ENCODE measurements around the gene SFXN2.
"Not testable (repeated sequence)": the region's sequence is repeated elsewhere in the genome, so short reads cannot be mapped to it uniquely, and the experiment has no call there.

The SFXN2 gene

DNA sequence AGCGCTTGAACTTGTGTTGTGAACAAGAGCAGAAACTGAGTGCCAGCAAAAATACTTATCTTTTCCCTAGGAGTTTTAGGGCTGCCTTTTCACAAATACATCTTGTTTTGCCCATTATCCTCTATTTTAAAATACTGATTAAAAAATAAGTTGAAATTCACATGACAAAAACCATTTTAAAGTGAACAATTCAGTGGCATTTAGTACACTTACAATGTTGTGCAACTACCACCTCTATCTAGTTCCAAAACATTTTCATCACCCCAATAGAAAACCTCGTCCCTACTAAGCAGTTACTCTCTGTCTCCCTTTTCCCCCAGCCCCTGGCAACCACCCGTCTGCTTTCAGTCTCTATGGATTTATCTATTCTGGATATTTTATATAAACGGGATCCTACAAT lies 30.7 kb downstream of the SFXN2 start:
- in situ Hi-C loops (cut with MboI; ENCODE audit: low sequenced_read_pairs): loop anchor here (25.0 kb wide), 1 partner anchor 317 kb away; no protein-coding TSS in a partner anchor

DNA sequence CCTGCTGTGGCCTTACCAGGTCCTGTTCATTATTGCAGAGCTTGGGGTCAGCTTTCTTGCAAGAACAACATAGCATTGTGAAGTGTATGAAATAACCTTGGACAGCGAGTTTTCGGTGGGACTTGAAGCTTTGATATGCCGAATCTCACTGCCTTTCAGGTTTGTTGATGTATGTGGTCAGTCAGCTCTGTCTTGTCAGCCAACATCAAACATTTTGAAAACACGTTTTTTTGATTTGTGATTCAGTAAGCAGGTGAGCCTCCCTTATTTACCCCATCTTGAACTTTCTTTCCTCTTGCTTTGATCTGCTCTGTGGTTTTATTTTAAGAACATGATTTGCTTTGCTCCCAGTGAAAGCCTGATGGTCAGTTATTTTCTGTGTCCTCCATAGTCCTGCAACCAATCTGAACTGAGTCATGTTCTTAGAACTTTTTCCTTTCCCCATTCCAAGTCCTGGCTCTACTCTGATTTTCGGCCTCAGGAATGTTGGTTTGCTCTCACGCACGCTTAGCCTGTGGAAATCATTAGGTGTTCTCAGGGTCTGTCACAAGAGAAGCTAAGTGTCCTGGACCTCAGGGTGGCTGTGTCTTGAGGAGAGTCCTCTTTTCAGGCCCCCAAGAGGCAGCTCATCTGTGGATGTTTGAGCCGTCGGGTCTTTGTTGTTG lies 38.0 kb downstream of the SFXN2 start:
- in situ Hi-C loops (cut with MboI; ENCODE audit: low sequenced_read_pairs): no loop called here

DNA sequence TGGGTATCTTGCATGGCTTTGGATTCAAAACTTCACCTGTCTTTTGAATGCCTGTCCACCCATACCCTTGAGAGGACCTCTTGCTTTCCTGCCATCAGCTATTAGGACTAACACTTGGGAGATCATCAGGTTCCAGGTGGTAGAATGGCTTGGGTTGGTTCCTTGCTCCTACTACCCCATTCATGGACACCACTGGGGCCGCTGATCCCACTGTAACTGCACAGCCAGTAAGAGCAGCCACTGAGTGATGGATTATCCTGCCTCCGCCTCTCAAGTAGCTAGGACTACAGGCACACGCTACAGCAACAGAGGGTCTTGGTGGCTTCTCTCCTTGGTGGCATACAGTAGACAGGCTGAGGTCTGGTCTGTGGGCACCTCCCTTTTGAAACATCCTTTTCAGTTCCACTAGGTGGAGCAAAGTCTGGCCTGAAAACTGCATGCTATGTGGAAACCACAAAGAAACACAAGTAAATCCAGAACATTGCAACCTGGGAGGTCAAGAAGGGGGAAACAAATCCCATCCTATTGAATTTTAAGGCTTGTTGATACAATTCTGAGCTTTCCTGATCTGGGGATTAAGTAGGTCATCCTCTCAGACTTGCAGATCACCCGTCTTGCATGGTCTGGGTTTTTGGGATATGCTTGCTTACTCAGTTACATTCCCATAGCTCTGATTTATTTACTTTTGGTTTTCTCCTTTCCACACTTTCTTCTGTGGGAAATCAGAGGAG lies 38.7 kb downstream of the SFXN2 start:
- in situ Hi-C loops (cut with MboI; ENCODE audit: low sequenced_read_pairs): no loop called here

GRCh38 chr10:102753718-102754117 lies 39.3 kb downstream of the SFXN2 start:
- in situ Hi-C loops (cut with MboI; ENCODE audit: low sequenced_read_pairs): no loop called here

DNA sequence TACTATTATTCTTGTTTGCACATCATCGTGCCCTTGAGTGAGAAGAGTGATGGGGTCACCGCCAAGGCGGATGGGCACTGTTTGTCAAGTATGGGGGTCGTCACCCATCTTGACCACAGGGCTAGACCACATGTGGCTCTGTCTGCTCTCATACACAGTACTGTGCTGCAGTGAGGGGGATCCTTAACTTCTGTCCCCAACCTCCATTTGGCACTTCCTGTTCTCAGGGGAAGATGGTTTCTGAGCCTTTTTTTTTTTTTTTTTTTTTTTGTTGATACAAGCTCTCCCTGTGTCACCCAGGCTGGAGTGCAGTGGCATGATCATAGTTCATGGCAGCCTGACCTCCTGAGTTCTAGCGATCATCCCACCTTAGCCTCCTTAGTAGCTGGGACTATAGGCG lies 42.9 kb downstream of the SFXN2 start:
- in situ Hi-C loops (cut with MboI; ENCODE audit: low sequenced_read_pairs): no loop called here

DNA sequence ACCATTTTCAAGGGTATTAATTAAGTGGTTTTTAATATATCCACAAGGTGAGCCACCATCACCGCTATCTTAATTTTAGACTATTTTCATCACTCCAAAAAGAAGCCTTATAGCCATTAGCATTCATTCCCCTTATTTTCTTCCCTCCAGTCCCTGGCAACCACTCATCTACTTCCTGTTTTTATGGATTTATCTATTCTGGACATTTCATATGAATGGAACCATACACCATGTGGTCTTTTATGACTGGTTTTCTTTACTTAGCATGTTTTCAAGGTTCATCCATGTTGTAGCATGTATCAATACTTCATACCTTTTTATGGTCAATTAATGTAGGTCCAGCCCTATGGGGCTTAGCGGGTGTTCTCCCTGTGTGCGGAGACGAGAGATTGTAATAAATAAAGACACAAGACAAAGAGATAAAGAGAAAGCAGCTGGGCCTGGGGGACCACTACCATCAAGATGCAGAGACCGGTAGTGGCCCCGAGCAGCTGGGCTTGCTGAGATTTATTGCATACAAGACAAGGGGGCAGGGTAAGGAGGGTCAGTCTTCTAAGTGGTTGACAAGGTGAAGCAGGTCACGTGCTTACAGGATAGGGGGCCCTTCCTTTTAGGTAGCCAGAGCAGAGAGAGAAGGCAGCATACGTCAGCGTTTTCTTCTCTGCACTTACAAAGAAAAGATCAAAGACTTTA lies 44.0 kb downstream of the SFXN2 start:
- in situ Hi-C loops (cut with MboI; ENCODE audit: low sequenced_read_pairs): no loop called here

DNA sequence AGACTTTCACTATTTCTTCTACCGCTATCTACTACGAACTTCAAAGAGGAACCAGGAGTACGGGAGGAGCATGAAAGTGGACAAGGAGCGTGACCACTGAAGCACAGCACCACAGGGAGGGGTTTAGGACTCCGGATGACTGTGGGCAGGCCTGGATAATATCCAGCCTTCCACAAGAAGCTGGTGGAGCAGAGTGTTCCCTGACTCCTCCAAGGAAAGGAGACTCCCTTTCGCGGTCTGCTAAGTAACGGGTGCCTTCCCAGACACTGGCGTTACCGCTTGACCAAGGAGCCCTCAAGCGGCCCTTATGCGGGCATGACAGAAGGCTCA lies 44.5 kb downstream of the SFXN2 start:
- in situ Hi-C loops (cut with MboI; ENCODE audit: low sequenced_read_pairs): not testable (repeated sequence)

- in situ Hi-C loops (cut with MboI; ENCODE audit: low sequenced_read_pairs): no loop called here
These were observed 45.2 kb downstream of the SFXN2 start for GRCh38 chr10:102759497-102760210.

- in situ Hi-C loops (cut with MboI; ENCODE audit: low sequenced_read_pairs): no loop called here
These were observed 47.5 kb downstream of the SFXN2 start for GRCh38 chr10:102761981-102762380.

DNA sequence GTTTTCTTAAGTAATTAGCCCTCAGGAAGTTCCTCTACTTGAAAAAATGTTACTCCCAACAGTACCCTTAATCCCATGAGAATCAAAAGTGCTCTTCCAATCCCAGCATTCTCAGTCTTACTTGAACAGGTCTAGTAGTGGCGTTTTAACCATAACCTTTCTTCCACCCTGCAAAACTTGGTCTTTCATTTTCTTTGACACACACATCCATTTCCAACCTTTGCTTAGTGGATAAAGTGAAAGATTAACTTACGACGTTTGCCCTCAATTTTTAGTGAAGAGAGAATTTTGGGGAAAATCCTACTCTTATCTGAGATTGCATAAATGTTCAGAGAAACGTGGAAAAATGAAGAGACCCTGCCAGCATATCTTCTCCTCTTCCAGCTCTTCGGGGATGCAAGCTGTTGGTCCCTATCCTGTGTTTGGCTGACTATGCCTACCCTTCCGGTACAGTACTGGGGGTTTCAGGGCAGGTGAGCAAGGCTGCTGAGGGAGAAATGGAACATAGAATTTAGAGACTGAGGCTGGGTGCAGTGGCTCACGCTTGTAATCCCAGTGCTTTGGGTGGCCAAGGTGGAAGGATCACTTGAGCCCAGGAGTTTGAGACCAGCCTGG lies 48.1 kb downstream of the SFXN2 start:
- in situ Hi-C loops (cut with MboI; ENCODE audit: low sequenced_read_pairs): no loop called here

- in situ Hi-C loops (cut with MboI; ENCODE audit: low sequenced_read_pairs): no loop called here
These were observed 48.7 kb downstream of the SFXN2 start for GRCh38 chr10:102763037-102763607.

GRCh38 chr10:102764470-102765161 lies 50.2 kb downstream of the SFXN2 start:
- in situ Hi-C loops (cut with MboI; ENCODE audit: low sequenced_read_pairs): no loop called here

DNA sequence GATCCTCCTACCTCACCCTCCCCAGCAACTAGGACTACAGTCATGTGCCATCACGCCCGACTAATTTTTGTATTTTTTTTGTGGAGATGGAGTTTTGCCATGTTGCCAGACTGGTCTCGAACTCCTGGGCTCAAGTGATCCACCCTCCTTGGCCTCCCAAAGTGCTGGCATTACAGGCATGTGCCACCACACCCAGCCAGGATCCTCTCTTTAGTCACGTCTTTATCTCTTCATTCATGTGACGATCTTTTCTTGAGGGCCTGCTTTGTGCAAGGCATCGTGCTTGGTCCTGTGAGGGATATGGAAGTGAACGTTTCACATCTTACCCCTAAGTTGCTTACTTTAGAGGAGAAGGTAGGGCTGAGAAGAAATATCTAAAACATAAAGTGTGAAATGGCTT lies 50.9 kb downstream of the SFXN2 start:
- in situ Hi-C loops (cut with MboI; ENCODE audit: low sequenced_read_pairs): no loop called here

DNA sequence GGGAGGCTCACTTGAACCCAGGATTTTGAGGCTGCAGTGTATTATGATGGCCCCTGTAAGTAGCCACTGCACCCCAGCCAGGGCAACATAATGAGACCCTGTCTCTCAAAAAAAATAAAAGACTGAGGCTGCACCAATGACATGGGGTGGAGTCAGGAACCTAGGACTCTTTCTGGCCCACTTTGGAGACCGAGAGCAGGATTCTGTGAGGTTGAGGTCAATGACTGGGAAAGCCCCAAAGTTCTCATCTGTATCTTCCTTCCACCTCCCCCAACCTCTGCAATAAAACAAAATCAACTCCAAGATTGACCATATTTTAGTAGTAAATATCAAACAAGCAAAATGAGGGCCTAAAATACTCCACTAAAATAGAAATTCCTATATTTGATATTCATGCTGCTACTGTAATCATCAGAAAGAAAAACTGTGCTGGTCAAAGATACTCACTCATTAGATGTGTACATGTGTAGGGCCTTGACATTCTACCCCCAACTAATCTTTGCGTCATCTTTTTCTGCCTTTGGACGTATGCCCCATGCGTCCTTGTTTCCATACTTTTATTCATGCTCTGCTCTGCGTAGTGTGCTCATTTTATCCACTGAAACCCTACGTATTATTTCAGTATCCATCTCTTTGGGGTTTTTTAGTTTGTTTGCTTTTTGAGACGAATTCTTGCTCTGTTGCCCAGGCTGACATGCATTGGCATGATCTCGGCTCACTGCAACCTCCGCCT lies 53.2 kb downstream of the SFXN2 start:
- in situ Hi-C loops (cut with MboI; ENCODE audit: low sequenced_read_pairs): no loop called here

- in situ Hi-C loops (cut with MboI; ENCODE audit: low sequenced_read_pairs): no loop called here
These were observed 55.1 kb downstream of the SFXN2 start for GRCh38 chr10:102769375-102770107.

DNA sequence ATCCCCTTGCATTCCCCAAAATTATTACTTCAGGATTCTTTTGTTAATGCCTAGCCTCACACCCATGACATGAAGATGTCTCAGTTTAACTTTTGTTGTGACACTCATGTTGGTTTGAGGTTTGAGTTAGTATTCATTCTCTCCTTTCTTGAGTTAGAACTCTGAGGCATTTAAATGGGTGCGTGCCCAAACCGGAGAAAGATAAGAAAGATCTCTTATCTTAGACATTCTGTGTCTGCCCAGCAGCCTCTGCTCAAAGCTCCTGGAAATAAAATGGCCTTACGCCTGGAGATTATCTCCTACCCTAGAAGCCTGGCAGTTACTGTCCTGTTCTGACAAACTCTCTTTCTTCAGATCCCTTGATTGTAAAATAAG lies 55.7 kb downstream of the SFXN2 start:
- in situ Hi-C loops (cut with MboI; ENCODE audit: low sequenced_read_pairs): no loop called here

- in situ Hi-C loops (cut with MboI; ENCODE audit: low sequenced_read_pairs): no loop called here
These were observed 56.4 kb downstream of the SFXN2 start for GRCh38 chr10:102770792-102771191.

- in situ Hi-C loops (cut with MboI; ENCODE audit: low sequenced_read_pairs): no loop called here
These were observed 58.9 kb downstream of the SFXN2 start for GRCh38 chr10:102773320-102773719.

DNA sequence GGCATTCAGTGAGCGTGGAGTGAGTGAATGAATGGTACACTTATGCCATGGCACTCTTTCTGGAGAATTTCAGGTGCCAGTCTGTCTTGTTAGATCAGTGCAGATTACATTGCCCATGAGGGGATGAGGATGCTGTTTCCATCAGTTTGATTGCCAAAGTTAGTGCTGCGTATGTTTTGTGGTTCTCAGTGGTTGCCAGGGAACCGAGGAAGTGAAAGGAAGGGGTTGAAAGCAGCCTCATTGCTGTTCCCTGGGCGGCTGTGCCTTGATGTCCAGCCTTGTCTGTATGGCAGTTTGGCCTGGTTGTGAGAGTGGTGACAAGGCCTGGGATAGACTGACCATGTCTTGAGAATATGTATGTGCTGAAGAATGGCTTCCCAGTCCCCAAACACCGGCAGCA lies 59.5 kb downstream of the SFXN2 start:
- in situ Hi-C loops (cut with MboI; ENCODE audit: low sequenced_read_pairs): no loop called here
